Urinary bladder (tissue), 4 donors: ENCODE results near the gene KATNB1. TPM values are rescaled to one million over a fixed set of nuclear protein-coding genes. Genes with fewer than 3 reads are reported as not detected.
"Not testable (repeated sequence)": the region's sequence is repeated elsewhere in the genome, so short reads cannot be mapped to it uniquely, and the experiment has no call there.

Source experiments
- DNase-seq: peaks from one replicate; pipeline ENCODE4 v3.0.0-alpha.2; 2015; ENCODE audit errors: extremely low spot score
- H3K27ac ChIP-seq: one replicate; pipeline ENCODE4 v1.5.1; 2013; ENCODE audit warnings: low read depth, mild to moderate bottlenecking, moderate library complexity
- H3K36me3 ChIP-seq: one replicate; pipeline ENCODE4 v1.6.1; 2013; ENCODE audit warnings: mild to moderate bottlenecking, moderate library complexity; ENCODE audit not compliant: insufficient read depth
- H3K4me1 ChIP-seq: one replicate; pipeline ENCODE4 v1.6.1; 2013; ENCODE audit warnings: mild to moderate bottlenecking, moderate library complexity; ENCODE audit not compliant: insufficient read depth
- H3K4me3 ChIP-seq: one replicate; pipeline ENCODE4 v1.5.1; 2013; ENCODE audit warnings: low read depth, low read length
- WGBS: extraction: QIAGEN DNeasy Blood & Tissue Kit; methylation state at CpG from one replicate; pipeline ENCODE4 v1.1.7; 2013; 5-methylcytosine and 5-hydroxymethylcytosine counted together
- polyA plus RNA-seq: library from polyadenylated mRNA; stranded (reverse); fragments of 200-250 nt; gene quantifications from one replicate; pipeline ENCODE4 v1.2.3, GENCODE V29; 2013
- total RNA-seq: library from RNA; depleted of rRNA; stranded (reverse); fragments of >200 nt; gene quantifications from one replicate; pipeline ENCODE4 v1.2.3, GENCODE V29; 2014
- donor health status: healthy with polysubstance abuse.
- donor health status: healthy.

KATNB1 gene
- total and polyA plus RNA-seq, 2 donors = 11.9 to 15.0 TPM

DNA sequence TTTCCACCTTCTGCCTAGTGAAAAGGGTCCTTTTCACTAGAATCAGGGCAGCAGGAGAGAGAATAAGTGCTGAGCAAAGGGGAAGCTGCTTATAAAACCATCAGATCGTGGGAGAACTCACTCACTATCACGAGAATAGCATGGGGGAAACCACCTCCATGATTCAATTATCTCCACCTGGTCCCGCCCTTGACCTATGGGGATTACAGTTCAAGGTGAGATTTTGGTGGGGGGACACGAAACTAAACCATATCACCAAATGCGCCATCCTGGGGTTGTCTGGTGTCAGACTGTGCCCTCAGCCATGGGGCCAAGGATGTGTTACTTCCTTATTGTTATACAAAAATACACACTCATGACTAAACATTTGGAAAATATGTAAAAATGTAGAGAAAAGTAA, 10.4 kb upstream of the KATNB1 start:
- WGBS = 57% methylated on average over 5 of the region's 5 CpGs
- no peaks in the 10 kb centered on the region for H3K36me3 ChIP-seq
- no peaks in the 10 kb centered on the region for H3K4me1 ChIP-seq
- DNase-seq = no peak
- no peak overlapping the region for H3K4me3 ChIP-seq
- no peak overlapping the region for H3K27ac ChIP-seq

DNA sequence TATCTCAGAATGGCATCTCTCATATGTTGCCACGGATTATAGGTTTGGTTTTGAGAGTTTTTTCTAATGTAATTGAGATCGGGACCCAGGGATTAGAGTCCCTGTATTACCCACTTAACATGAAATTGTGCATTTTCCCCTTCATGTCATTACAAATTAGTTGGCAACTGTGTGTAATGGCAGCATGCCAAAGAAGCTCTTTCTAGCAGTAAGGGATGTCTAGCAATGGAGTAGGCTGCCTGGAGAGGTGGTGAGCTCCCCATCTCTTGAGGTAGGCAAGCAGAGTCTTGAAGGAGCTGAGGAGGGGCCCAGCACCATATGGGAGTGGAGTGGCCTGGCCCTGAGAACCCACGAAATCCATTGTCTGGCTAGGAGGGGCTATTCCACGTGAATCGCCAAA, 10.0 kb upstream of the KATNB1 start:
- Histone ChIP-seq H3K4me3 (no peak overlapping the region), H3K27ac (no peak overlapping the region), H3K36me3 (no peaks in the 10 kb centered on the region), H3K4me1 (no peaks in the 10 kb centered on the region)
- WGBS = 70% methylated on average over 5 of the region's 5 CpGs
- DNase-seq = no peak

- WGBS = 92% methylated on average over 30 of the region's 30 CpGs
Measured at GRCh38 chr16:57725976-57726375, 9.6 kb upstream of the KATNB1 start.

GRCh38 chr16:57726433-57726947, 9.1 kb upstream of the KATNB1 start:
- no peaks in the 10 kb centered on the region for H3K36me3 ChIP-seq
- H3K4me1 ChIP-seq = no peaks in the 10 kb centered on the region
- no peak overlapping the region for H3K27ac ChIP-seq
- H3K4me3 ChIP-seq = no peak overlapping the region
- DNase-seq = no peak
- WGBS = 86% methylated on average over 7 of the region's 7 CpGs

More at GRCh38 chr16:57725976-57726375, 9.6 kb upstream of the KATNB1 start:
- H3K4me1 ChIP-seq = no peaks in the 10 kb centered on the region
- no peak overlapping the region for H3K4me3 ChIP-seq
- H3K27ac ChIP-seq = no peak overlapping the region
- DNase-seq = no peak
- no peaks in the 10 kb centered on the region for H3K36me3 ChIP-seq

GRCh38 chr16:57727610-57728009, 8.0 kb upstream of the KATNB1 start:
- 59% methylated on average over 4 of the region's 4 CpGs for WGBS
- Histone ChIP-seq H3K4me3 (no peak overlapping the region), H3K27ac (no peak overlapping the region), H3K36me3 (no peaks in the 10 kb centered on the region), H3K4me1 (no peaks in the 10 kb centered on the region)
- no peak for DNase-seq

GRCh38 chr16:57728336-57729181, 7.0 kb upstream of the KATNB1 start:
- DNase-seq = no peak
- WGBS = 97% methylated on average over 14 of the region's 14 CpGs
- H3K4me3 ChIP-seq = no peak overlapping the region
- no peaks in the 10 kb centered on the region for H3K4me1 ChIP-seq
- H3K27ac ChIP-seq = no peak overlapping the region
- H3K36me3 ChIP-seq = no peaks in the 10 kb centered on the region

DNA sequence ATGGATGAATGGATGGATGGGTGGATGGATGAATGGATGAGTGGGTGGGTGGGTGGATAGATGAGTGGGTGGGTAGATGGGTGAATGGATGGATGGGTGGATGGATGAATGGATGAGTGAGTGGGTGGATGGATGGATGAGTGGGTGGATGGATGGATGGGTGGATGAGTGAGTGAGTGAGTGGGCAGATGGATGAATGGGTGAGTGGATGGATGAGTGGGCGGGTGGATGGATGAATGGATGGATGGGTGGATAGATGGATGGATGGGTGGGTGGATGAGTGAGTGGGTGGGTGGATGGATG, 6.4 kb upstream of the KATNB1 start:
- WGBS = 83% methylated on average over 1 of the region's 1 CpG
- H3K4me1 ChIP-seq = no peaks in the 10 kb centered on the region
- no peak for DNase-seq
- no peaks in the 10 kb centered on the region for H3K36me3 ChIP-seq
- H3K27ac ChIP-seq = no peak overlapping the region
- no peak overlapping the region for H3K4me3 ChIP-seq

GRCh38 chr16:57729852-57730251, 5.7 kb upstream of the KATNB1 start:
- DNase-seq, H3K36me3 ChIP-seq: not testable (repeated sequence)
- WGBS = 96% methylated on average over 6 of the region's 6 CpGs

GRCh38 chr16:57730771-57731730, 4.5 kb upstream of the KATNB1 start:
- Histone ChIP-seq H3K36me3 (no peaks in the 10 kb centered on the region), H3K27ac (no peak overlapping the region), H3K4me1 (no peaks in the 10 kb centered on the region), H3K4me3 (no peak overlapping the region)
- no peak for DNase-seq
- WGBS = 60% methylated on average over 13 of the region's 13 CpGs

More at GRCh38 chr16:57729852-57730251, 5.7 kb upstream of the KATNB1 start:
- not testable (repeated sequence) for H3K27ac ChIP-seq, H3K4me3 ChIP-seq, H3K4me1 ChIP-seq

GRCh38 chr16:57732037-57732436, 3.5 kb upstream of the KATNB1 start:
- H3K36me3 ChIP-seq = no peaks in the 10 kb centered on the region
- 53% methylated on average over 2 of the region's 2 CpGs for WGBS
- no peaks in the 10 kb centered on the region for H3K4me1 ChIP-seq
- no peak overlapping the region for H3K4me3 ChIP-seq
- no peak overlapping the region for H3K27ac ChIP-seq
- no peak for DNase-seq

DNA sequence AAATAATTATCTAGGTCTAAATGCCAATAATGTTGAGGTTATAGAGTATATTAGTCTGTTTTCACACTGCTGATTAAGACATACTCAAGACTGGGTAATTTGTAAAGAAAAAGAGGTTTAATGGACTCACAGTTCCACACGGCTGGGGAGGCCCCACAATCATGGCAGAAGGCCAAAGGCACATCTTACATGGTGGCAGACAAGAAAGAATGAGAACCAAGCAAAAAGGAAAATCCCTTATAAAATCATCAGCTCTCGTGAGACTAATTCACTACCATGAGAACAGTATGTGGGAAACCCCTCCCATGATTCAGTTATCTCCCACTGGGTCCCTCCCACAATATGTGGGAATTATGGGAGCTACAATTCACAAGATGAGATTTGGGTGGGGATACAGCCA, 2.9 kb upstream of the KATNB1 start:
- no peak for DNase-seq
- H3K4me1 ChIP-seq = no peaks in the 10 kb centered on the region
- WGBS = 60% methylated on average over 2 of the region's 2 CpGs
- H3K4me3 ChIP-seq = no peak overlapping the region
- no peak overlapping the region for H3K27ac ChIP-seq
- no peaks in the 10 kb centered on the region for H3K36me3 ChIP-seq

DNA sequence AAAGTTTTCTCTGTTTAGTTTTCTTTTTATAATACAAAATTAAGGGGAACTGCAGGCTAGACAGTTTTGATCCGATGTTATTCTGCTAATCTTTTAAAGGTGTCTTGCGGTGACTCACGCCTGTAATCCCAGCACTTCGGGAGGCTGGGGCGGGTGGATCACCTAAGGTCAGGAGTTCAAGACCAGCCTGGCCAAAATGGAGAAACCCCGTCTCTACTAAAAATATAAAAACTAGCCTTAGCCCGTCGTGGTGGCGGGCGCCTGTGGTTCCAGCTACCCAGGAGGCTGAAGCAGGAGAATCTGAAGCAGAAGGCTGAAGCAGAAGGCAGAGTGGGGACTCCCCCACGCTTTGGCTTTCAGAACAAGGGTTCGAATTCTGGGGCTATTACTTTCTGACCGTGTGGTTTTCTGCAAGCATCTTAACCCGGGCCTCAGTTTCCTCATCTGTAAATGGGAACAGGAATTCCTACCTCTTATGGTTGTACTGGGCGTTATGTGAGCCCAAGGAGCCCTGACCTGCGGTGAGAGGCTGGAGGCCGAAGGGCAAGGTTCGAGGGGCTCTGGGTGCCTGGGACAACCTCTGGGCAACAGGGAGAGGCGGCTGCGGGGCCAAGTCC, 1.2 kb upstream of the KATNB1 start:
- Histone ChIP-seq H3K4me1 (no peaks in the 10 kb centered on the region), H3K4me3 (peak overlapping the region; percentile 68), H3K27ac (peak overlapping the region; percentile 86), H3K36me3 (no peaks in the 10 kb centered on the region)
- 57% methylated on average over 20 of the region's 20 CpGs for WGBS
- DNase-seq = no peak

DNA sequence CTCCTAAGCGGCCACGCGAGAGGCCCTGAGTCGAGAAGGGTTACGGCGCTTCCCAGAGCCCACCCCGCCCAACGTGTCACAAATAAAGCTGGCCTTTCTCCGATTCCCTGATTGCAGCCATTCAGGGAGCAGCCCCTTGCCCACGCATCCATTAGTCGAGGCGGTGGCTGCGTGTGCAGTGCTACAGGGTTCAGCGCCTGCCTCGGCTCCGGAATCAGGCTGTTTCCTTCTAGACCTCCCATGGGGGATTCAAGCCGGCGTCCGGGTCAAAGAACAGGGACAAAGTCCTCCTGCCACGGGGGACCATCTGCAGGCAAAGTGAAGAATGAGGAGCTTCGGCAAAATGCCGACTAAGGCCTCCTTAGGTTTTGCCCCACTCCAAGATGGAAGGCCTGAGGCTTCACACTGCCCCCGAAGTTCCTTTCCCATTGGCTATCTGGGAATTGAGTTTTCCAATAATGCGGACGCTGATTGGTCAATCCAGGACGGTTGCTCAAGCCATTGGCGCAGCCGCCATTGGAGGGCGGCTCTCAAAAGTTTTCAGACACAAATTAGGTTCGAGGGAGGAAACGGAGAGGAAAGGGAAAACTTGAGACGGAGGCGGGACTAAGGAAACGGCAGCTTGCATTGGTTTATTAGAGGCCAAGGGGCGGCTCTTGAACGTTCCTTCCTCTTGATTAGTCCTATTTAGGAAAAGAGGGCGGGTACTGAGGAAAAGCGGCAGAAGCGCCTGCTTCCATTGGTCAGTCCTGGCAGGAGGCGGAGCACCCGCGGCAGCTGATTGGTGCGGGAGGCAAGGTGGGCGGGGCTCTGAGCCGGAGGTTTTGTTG, 430 bp upstream of the KATNB1 start:
- Histone ChIP-seq H3K4me1 (no peaks in the 10 kb centered on the region), H3K27ac (peak overlapping the region; percentile 86), H3K36me3 (no peaks in the 10 kb centered on the region), H3K4me3 (peak overlapping the region; percentile 68)
- WGBS = under 1% methylated on average over 45 of the region's 45 CpGs
- peak; percentile 100 for DNase-seq
